ENCODE measurements around the gene SLC2A2. TPM values are rescaled to one million over a fixed set of nuclear protein-coding genes. Genes with fewer than 3 reads are reported as not detected.

Gene SLC2A2
- total and polyA plus RNA-seq, 4 donors: 160 to 506 (median 321) TPM

- TF ChIP-seq REST (IDR thresholded peaks at IDR 0.05): no peak
- TF ChIP-seq GABPA (IDR thresholded peaks at IDR 0.05 in 1 of 2, conservative IDR thresholded peaks at IDR 0.05 in 1 of 2): no peak
- no peak for TF ChIP-seq YY1 (IDR thresholded peaks at IDR 0.05)
Observed at GRCh38 chr3:170953229-170953628, 73.3 kb downstream of the SLC2A2 start (continued).

DNA sequence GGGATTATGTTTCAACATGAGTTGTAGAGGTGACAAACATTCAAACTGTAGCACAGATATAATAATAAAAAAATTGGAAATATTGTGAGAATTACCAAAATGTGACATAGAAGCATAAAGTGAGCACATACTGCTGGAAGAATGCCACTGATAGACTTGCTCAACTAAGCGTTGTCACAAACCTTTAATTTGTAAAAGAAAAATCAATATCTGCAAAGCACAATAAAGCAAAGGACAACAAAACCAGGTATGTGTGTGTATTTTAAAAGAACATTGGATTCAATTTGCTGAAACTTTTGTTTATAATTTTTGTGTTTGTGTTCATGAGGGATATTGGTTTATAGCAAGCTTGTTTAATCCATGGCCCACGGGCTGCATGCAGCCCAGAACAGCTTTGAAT lies 77.3 kb downstream of the SLC2A2 start:
- H3K9ac ChIP-seq (ENCODE audit: low read depth in 1 of 2, low read length in 2 of 2): no peak overlapping the region
- peaks cover 0 to 9% (median 4%) of the 10 kb centered on the region in 4 donors for H3K4me1 ChIP-seq (ENCODE audit: control insufficient read depth in 4 of 4, insufficient read depth in 4 of 4, low read length in 3 of 4)
- H3K36me3 ChIP-seq (ENCODE audit: control insufficient read depth in 4 of 4, insufficient read depth in 3 of 4, low read depth in 1 of 4, low read length in 3 of 4): no peaks in the 10 kb centered on the region
- H3K27ac ChIP-seq (ENCODE audit: low read depth in 1 of 2, low read length in 2 of 2): no peak overlapping the region
- no peak overlapping the region for H3K4me3 ChIP-seq (ENCODE audit: low read depth in 1 of 3, low read length in 3 of 3)
- WGBS: 32% methylated on average over 2 of the region's 2 CpGs
- H3K27me3 ChIP-seq (ENCODE audit: control insufficient read depth in 4 of 4, insufficient read depth in 4 of 4, low read length in 3 of 4): no peaks in the 10 kb centered on the region
- no peaks in the 10 kb centered on the region for H3K9me3 ChIP-seq (ENCODE audit: control insufficient read depth in 4 of 4, low read length in 3 of 4)
- TF ChIP-seq YY1 (IDR thresholded peaks at IDR 0.05) (no peak), FOXA1 (IDR thresholded peaks at IDR 0.05) (no peak), RAD21 (IDR thresholded peaks at IDR 0.05) (peak in 1 of 2 donors; percentile 14), TAF1 (conservative IDR thresholded peaks at IDR 0.05) (no peak), ZBTB33 (IDR thresholded peaks at IDR 0.05) (no peak), JUND (IDR thresholded peaks at IDR 0.05) (no peak), ATF3 (IDR thresholded peaks at IDR 0.05) (no peak), HNF4G (IDR thresholded peaks at IDR 0.05) (no peak), CTCF (IDR thresholded peaks at IDR 0.05; ENCODE audit: low read depth, low read length, missing input control) (no peak), NR2F2 (IDR thresholded peaks at IDR 0.05) (no peak), EGR1 (IDR thresholded peaks at IDR 0.05; ENCODE audit: low read depth in 2 of 2) (no peak), SP1 (IDR thresholded peaks at IDR 0.05) (no peak), HNF4A (conservative IDR thresholded peaks at IDR 0.05) (peak; percentile 18 to 30), GABPA (IDR thresholded peaks at IDR 0.05 in 1 of 2, conservative IDR thresholded peaks at IDR 0.05 in 1 of 2) (no peak), RXRA (IDR thresholded peaks at IDR 0.05) (peak in 1 of 2 donors; percentile 28), FOXA2 (IDR thresholded peaks at IDR 0.05) (peak; percentile 9), REST (IDR thresholded peaks at IDR 0.05) (no peak)
- TF ChIP-seq, protein P1, sequence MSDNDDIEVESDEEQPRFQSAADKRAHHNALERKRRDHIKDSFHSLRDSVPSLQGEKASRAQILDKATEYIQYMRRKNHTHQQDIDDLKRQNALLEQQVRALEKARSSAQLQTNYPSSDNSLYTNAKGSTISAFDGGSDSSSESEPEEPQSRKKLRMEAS (IDR thresholded peaks at IDR 0.05): no peak
- DNase-seq (ENCODE audit: low spot score): no peak

Measured in liver (tissue), 9 donors.